ENCODE data around the gene PTCD1. TPM values are rescaled to one million over a fixed set of nuclear protein-coding genes. Genes with fewer than 3 reads are reported as not detected.

The PTCD1 gene
- total and polyA plus RNA-seq, 9 donors, result 3.5 to 8.3 (median 7.3) TPM

GRCh38 chr7:99452541-99452940 is 13.9 kb upstream of the PTCD1 start:
- H3K36me3 ChIP-seq, result no peaks in the 10 kb centered on the region
- H3K9me3 ChIP-seq, result no peaks in the 10 kb centered on the region
- TF ChIP-seq EP300 (IDR thresholded peaks at IDR 0.05), result no peak
- H3K27ac ChIP-seq, result no peak overlapping the region
- 80 to 84% (median 84%) methylated on average over 13 of the region's 13 CpGs for WGBS, 3 donors
- DNase-seq, result no peak
- H3K4me3 ChIP-seq, result no peak overlapping the region
- intact Hi-C loops (cut with DNase I), result no loop called here
- H3K27me3 ChIP-seq, result no peaks in the 10 kb centered on the region
- no peaks in the 10 kb centered on the region for H3K4me1 ChIP-seq (ENCODE audit: insufficient read depth)

DNA sequence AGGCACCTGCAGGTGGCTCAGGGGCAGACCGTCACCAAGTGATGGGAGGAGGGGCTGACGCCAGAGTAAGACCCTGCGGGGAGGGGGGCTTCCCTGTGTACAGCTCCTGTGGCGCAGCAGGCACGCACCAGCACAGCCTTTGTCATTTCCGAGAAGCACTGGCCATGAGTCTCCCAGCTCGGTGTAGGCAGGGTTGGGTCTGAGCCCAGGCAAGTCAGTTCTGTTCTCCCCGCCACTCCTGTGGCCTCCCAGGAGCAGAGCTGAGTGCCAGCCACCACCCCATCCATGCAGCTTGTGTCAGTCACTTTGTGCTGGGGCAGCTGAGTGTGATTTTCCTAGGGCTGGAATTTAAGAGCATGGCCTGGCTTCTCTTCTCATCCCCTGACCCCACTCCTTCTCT is 13.3 kb upstream of the PTCD1 start:
- no peaks in the 10 kb centered on the region for H3K27me3 ChIP-seq
- no peak overlapping the region for H3K27ac ChIP-seq
- no peaks in the 10 kb centered on the region for H3K36me3 ChIP-seq
- WGBS, 3 donors, result 75 to 85% (median 85%) methylated on average over 8 of the region's 8 CpGs
- no peaks in the 10 kb centered on the region for H3K4me1 ChIP-seq (ENCODE audit: insufficient read depth)
- intact Hi-C loops (cut with DNase I), result no loop called here
- H3K4me3 ChIP-seq, result no peak overlapping the region
- TF ChIP-seq EP300 (IDR thresholded peaks at IDR 0.05), result no peak
- TF ChIP-seq POLR2A (IDR thresholded peaks at IDR 0.05), result no peak
- TF ChIP-seq, protein P1, sequence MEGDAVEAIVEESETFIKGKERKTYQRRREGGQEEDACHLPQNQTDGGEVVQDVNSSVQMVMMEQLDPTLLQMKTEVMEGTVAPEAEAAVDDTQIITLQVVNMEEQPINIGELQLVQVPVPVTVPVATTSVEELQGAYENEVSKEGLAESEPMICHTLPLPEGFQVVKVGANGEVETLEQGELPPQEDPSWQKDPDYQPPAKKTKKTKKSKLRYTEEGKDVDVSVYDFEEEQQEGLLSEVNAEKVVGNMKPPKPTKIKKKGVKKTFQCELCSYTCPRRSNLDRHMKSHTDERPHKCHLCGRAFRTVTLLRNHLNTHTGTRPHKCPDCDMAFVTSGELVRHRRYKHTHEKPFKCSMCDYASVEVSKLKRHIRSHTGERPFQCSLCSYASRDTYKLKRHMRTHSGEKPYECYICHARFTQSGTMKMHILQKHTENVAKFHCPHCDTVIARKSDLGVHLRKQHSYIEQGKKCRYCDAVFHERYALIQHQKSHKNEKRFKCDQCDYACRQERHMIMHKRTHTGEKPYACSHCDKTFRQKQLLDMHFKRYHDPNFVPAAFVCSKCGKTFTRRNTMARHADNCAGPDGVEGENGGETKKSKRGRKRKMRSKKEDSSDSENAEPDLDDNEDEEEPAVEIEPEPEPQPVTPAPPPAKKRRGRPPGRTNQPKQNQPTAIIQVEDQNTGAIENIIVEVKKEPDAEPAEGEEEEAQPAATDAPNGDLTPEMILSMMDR (IDR thresholded peaks at IDR 0.05), result no peak
- H3K9me3 ChIP-seq, result no peaks in the 10 kb centered on the region
- no peak for DNase-seq

DNA sequence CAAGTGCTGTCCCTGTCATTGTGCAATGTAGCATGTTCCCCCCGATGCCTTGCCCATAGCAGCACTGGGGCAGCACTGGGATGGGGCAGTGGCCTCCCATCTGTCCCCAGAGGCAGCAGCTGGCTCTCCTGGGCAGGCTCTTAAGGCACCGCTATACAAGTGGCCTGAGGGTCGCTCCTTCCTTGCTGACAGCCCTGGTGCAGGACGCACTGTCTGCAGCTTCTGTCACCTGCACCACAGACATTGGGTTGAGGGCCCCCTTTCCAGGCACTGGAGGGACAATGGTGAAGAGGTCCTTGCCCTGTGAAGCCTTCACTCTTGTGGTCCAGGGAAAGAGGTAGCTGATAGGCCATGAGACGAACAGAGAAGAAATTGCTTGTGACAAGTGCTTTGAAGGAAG is 10.7 kb upstream of the PTCD1 start:
- TF ChIP-seq EP300 (IDR thresholded peaks at IDR 0.05) (no peak), POLR2A (IDR thresholded peaks at IDR 0.05) (no peak)
- TF ChIP-seq, protein P1 (IDR thresholded peaks at IDR 0.05), result no peak
- no peak overlapping the region for H3K4me3 ChIP-seq
- H3K27ac ChIP-seq, result no peak overlapping the region
- no peak for DNase-seq
- no peaks in the 10 kb centered on the region for H3K9me3 ChIP-seq
- no peaks in the 10 kb centered on the region for H3K4me1 ChIP-seq (ENCODE audit: insufficient read depth)
- intact Hi-C loops (cut with DNase I), result no loop called here
- no peaks in the 10 kb centered on the region for H3K27me3 ChIP-seq
- no peaks in the 10 kb centered on the region for H3K36me3 ChIP-seq
- 92 to 96% (median 93%) methylated on average over 5 of the region's 5 CpGs for WGBS, 3 donors

DNA sequence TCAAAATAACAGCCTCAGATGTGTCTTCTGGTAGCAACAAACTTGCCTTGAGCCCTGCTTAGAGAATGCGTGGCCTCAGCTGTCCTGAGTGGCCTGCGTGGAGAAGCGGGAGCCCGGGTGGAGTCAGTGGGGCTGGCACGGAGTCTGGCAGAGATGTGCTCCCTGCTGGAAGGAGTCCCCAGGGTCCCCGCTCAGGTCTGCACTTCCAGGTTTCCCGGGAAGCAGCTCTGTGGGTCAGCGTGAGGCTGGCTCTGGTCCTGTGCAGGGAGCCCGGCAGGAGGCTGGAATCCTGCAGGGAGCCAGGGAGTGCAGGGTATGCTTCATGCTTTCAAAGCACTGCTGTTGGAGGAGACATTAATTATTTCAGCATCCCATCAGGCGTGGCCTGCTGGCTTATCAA is 10.3 kb upstream of the PTCD1 start:
- TF ChIP-seq POLR2A (IDR thresholded peaks at IDR 0.05), result no peak
- TF ChIP-seq, protein P1 (IDR thresholded peaks at IDR 0.05), result no peak
- no peak for TF ChIP-seq EP300 (IDR thresholded peaks at IDR 0.05)
- WGBS, 3 donors, result 88 to 92% (median 91%) methylated on average over 10 of the region's 10 CpGs
- no peaks in the 10 kb centered on the region for H3K27me3 ChIP-seq
- H3K4me1 ChIP-seq (ENCODE audit: insufficient read depth), result no peaks in the 10 kb centered on the region
- DNase-seq, result no peak
- no peak overlapping the region for H3K27ac ChIP-seq
- H3K4me3 ChIP-seq, result no peak overlapping the region
- H3K9me3 ChIP-seq, result no peaks in the 10 kb centered on the region
- H3K36me3 ChIP-seq, result no peaks in the 10 kb centered on the region
- intact Hi-C loops (cut with DNase I), result no loop called here

GRCh38 chr7:99447943-99448342 is 9.3 kb upstream of the PTCD1 start:
- no peaks in the 10 kb centered on the region for H3K9me3 ChIP-seq
- TF ChIP-seq, protein P1 (IDR thresholded peaks at IDR 0.05), result no peak
- no peaks in the 10 kb centered on the region for H3K4me1 ChIP-seq (ENCODE audit: insufficient read depth)
- DNase-seq, result no peak
- no peaks in the 10 kb centered on the region for H3K36me3 ChIP-seq
- no peak overlapping the region for H3K4me3 ChIP-seq
- WGBS, 3 donors, result 85 to 91% (median 88%) methylated on average over 10 of the region's 10 CpGs
- intact Hi-C loops (cut with DNase I), result no loop called here
- no peaks in the 10 kb centered on the region for H3K27me3 ChIP-seq
- no peak overlapping the region for H3K27ac ChIP-seq

All from ovary (tissue), 9 donors.